Caco-2 (cell line): ENCODE results near the gene CRYGB. TPM values are rescaled to one million over a fixed set of nuclear protein-coding genes. Genes with fewer than 3 reads are reported as not detected.

Experiments used
- BruUV-seq: library from RNA; stranded (reverse); fragments of 400-500 nt; replicated peaks from 2 replicates; lab custom pipeline; 2021; lab: Mats Ljungman, UMichigan
- CTCF ChIA-PET: fragments of 300-600 bp; sonication (Branson Sonifier 250); formaldehyde crosslinking; loops from one replicate; lab custom pipeline; 2022; ENCODE audit warnings: antibody characterized with exemption; lab: Charles Lee
- POLR2A ChIA-PET: fragments of 300-600 bp; sonication (Branson Sonifier 250); formaldehyde crosslinking; loops from one replicate; lab custom pipeline; 2022; ENCODE audit warnings: antibody characterized with exemption; lab: Charles Lee
- DNase-seq, 2 experiments: peaks; one replicate each; pipeline versions ENCODE4 v3.0.0 to v3.0.0-alpha.2; 2020 to 2022
- H3K27me3 ChIP-seq: replicated peaks from 2 replicates; pipeline ENCODE4 v1.6.0; 2011; ENCODE audit warnings: low read length; ENCODE audit not compliant: control insufficient read depth, insufficient read depth
- H3K36me3 ChIP-seq: 2 replicates; pipeline ENCODE4 v1.5.1; 2011; ENCODE audit warnings: low read length; ENCODE audit not compliant: control insufficient read depth, insufficient read depth
- H3K4me1 ChIP-seq: fragments of 250-450 bp; sonication (Bioruptor Pico); 2 replicates; pipeline ENCODE4 v1.5.1; 2020; ENCODE audit warnings: mild to moderate bottlenecking
- H3K4me3 ChIP-seq: 2 replicates; pipeline ENCODE4 v1.5.1; 2011; ENCODE audit warnings: low read depth, mild to moderate bottlenecking, control low read depth, low read length
- H3K9me3 ChIP-seq: fragments of 250-450 bp; sonication (Bioruptor Pico); 2 replicates; pipeline ENCODE4 v1.5.1; 2020; ENCODE audit warnings: mild to moderate bottlenecking, moderate library complexity
- H3K27ac Mint-ChIP-seq: one replicate; pipeline ENCODE4 v1.8.0; 2022; ENCODE audit warnings: mixed read lengths; ENCODE audit not compliant: unreplicated experiment
- H3K27me3 Mint-ChIP-seq: one replicate; pipeline ENCODE4 v1.8.0; 2022; ENCODE audit warnings: mixed read lengths; ENCODE audit not compliant: insufficient read depth, unreplicated experiment
- H3K36me3 Mint-ChIP-seq: one replicate; pipeline ENCODE4 v1.8.0; 2022; ENCODE audit warnings: mild to moderate bottlenecking, mixed read lengths; ENCODE audit not compliant: insufficient read depth, unreplicated experiment
- H3K4me1 Mint-ChIP-seq: one replicate; pipeline ENCODE4 v1.8.0; 2022; ENCODE audit warnings: low read depth, mixed read lengths; ENCODE audit not compliant: unreplicated experiment
- H3K4me3 Mint-ChIP-seq: one replicate; pipeline ENCODE4 v1.8.0; 2022; ENCODE audit warnings: mild to moderate bottlenecking, moderate library complexity, mixed read lengths; ENCODE audit not compliant: unreplicated experiment
- H3K9me3 Mint-ChIP-seq: one replicate; pipeline ENCODE4 v1.8.0; 2022; ENCODE audit warnings: mixed read lengths; ENCODE audit not compliant: unreplicated experiment
- CTCF ChIP-seq, 2 experiments: fragments of 200-600 bp in 1 of 2; IDR thresholded peaks; 1 replicate in 1 of 2; 2 replicates in 1 of 2; pipeline versions ENCODE4 v1.5.1 to v1.8.0; 2011 to 2022; ENCODE audit warnings: antibody characterized with exemption in 1 of 2, control low read depth in 1 of 2, inconsistent platforms in 1 of 2, low read depth in 1 of 2, low read length in 1 of 2, mild to moderate bottlenecking in 1 of 2, moderate library complexity in 1 of 2; ENCODE audit not compliant: insufficient read depth in 1 of 2, severe bottlenecking in 1 of 2, unreplicated experiment in 1 of 2
- intact Hi-C: fragments of 100-400 bp; cut with micrococcal nuclease; formaldehyde crosslinking; loops from one replicate; pipeline ENCODE4 v1.10.0; 2022; ENCODE audit not compliant: unreplicated experiment
- total RNA-seq: library from RNA; stranded (reverse); gene quantifications from 2 replicates; pipeline ENCODE4 v1.2.3, GENCODE V29; 2022

The CRYGB gene
- total RNA-seq, 1 experiment from 2014 or later = not detected

- ChIA-PET CTCF (interaction anchor here (0.5 to 1.3 kb wide), 2 partner anchors 59 to 63 kb away, joined by 3 to 5 read pairs; no protein-coding TSS in a partner anchor), POLR2A (no interaction called here)
- Mint-ChIP-seq H3K9me3 (no peaks in the 10 kb centered on the region), H3K27me3 (no peaks in the 10 kb centered on the region), H3K36me3 (no peaks in the 10 kb centered on the region), H3K4me3 (no peak overlapping the region), H3K4me1 (no peaks in the 10 kb centered on the region), H3K27ac (no peak overlapping the region)
- no TSS peak for BruUV-seq
- TF ChIP-seq CTCF (IDR thresholded peaks at IDR 0.05; ENCODE audit: insufficient read depth in 1 of 2, low read depth in 1 of 2, low read length in 1 of 2, severe bottlenecking in 1 of 2, unreplicated experiment in 1 of 2) = no peak
- intact Hi-C loops = no loop called here
- no peaks in the 10 kb centered on the region for H3K9me3 ChIP-seq
- no peaks in the 10 kb centered on the region for H3K36me3 ChIP-seq
- no peak overlapping the region for H3K4me3 ChIP-seq
- DNase-seq = no peak
- H3K27me3 ChIP-seq = no peaks in the 10 kb centered on the region
- H3K4me1 ChIP-seq = no peaks in the 10 kb centered on the region
Observed at GRCh38 chr2:208164951-208165755, 19.2 kb upstream of the CRYGB start.

GRCh38 chr2:208163489-208163888 lies 17.5 kb upstream of the CRYGB start, which contains the start of gene CRYGA:
Gene CRYGA (minus strand): TSS chr2:208163589. CDS start chr2:208163556, 33 bp downstream.
- no peaks in the 10 kb centered on the region for H3K36me3 Mint-ChIP-seq
- no peaks in the 10 kb centered on the region for H3K27me3 Mint-ChIP-seq
- Histone ChIP-seq H3K4me3 (no peak within 1 kb of the TSS), H3K36me3 (no peaks in the 10 kb centered on the region), H3K4me1 (no peaks in the 10 kb centered on the region), H3K9me3 (no peaks in the 10 kb centered on the region), H3K27me3 (no peaks in the 10 kb centered on the region)
- no peak for TF ChIP-seq CTCF (IDR thresholded peaks at IDR 0.05; ENCODE audit: insufficient read depth in 1 of 2, low read depth in 1 of 2, low read length in 1 of 2, severe bottlenecking in 1 of 2, unreplicated experiment in 1 of 2)
- CTCF ChIA-PET = interaction anchor here (0.6 kb wide), 1 partner anchor 17 kb away, joined by 4 read pairs; no protein-coding TSS in a partner anchor
- no peaks in the 10 kb centered on the region for H3K4me1 Mint-ChIP-seq
- intact Hi-C loops = no loop called here
- no TSS peak for BruUV-seq
- no peak within 1 kb of the TSS for H3K27ac Mint-ChIP-seq
- no peaks in the 10 kb centered on the region for H3K9me3 Mint-ChIP-seq
- DNase-seq = no peak
- no peak within 1 kb of the TSS for H3K4me3 Mint-ChIP-seq
- POLR2A ChIA-PET = no interaction called here

- intact Hi-C loops = no loop called here
- no peak for DNase-seq
- Mint-ChIP-seq H3K36me3 (no peaks in the 10 kb centered on the region), H3K27me3 (no peaks in the 10 kb centered on the region), H3K4me3 (no peak overlapping the region), H3K4me1 (no peaks in the 10 kb centered on the region), H3K9me3 (no peaks in the 10 kb centered on the region), H3K27ac (no peak overlapping the region)
- Histone ChIP-seq H3K27me3 (no peaks in the 10 kb centered on the region), H3K9me3 (no peaks in the 10 kb centered on the region), H3K4me3 (no peak overlapping the region), H3K4me1 (no peaks in the 10 kb centered on the region), H3K36me3 (no peaks in the 10 kb centered on the region)
- ChIA-PET CTCF (no interaction called here), POLR2A (no interaction called here)
- no peak for TF ChIP-seq CTCF (IDR thresholded peaks at IDR 0.05; ENCODE audit: insufficient read depth in 1 of 2, low read depth in 1 of 2, low read length in 1 of 2, severe bottlenecking in 1 of 2, unreplicated experiment in 1 of 2)
- BruUV-seq = no TSS peak
Observed at GRCh38 chr2:208156439-208156838, 10.5 kb upstream of the CRYGB start.
